H1 (cell line): Measurements from ENCODE around the gene GPR42. TPM values are rescaled to one million over a fixed set of nuclear protein-coding genes. Genes with fewer than 3 reads are reported as not detected.

Experiments used
- CTCF ChIA-PET: fragments of 300-600 bp; sonication (Branson Sonifier 250); formaldehyde crosslinking; loops from one replicate; lab custom pipeline; 2021; ENCODE audit not compliant: partially characterized antibody; lab: Charles Lee
- POLR2A ChIA-PET: fragments of 300-600 bp; sonication (Branson Sonifier 250); formaldehyde crosslinking; loops from one replicate; lab custom pipeline; 2021; ENCODE audit warnings: inconsistent platforms; ENCODE audit not compliant: partially characterized antibody; lab: Charles Lee
- DNase-seq, 2 experiments: peaks; one replicate each; pipeline versions ENCODE4 v3.0.0 to v3.0.0-alpha.2; 2010 to 2022; ENCODE audit warnings: low spot score in 2 of 2, low read depth in 1 of 2, mixed read lengths in 1 of 2
- FAIRE-seq: peaks from 2 replicates; lab custom pipeline; 2011; peaks lifted over from hg19 to GRCh38; lab: Jason Lieb, UNC
- H2AFZ ChIP-seq: 2 replicates; pipeline ENCODE4 v1.8.1; 2012; ENCODE audit warnings: low read length, inconsistent platforms
- H2AK5ac ChIP-seq: 2 replicates; pipeline ENCODE4 v1.6.1; 2013; ENCODE audit warnings: low read depth, low read length
- H2BK120ac ChIP-seq: replicated peaks from 2 replicates; pipeline ENCODE3; 2013; ENCODE audit warnings: low read depth, low read length, inconsistent platforms
- H2BK12ac ChIP-seq: 2 replicates; pipeline ENCODE4 v1.6.1; 2013; ENCODE audit warnings: low read depth, low read length
- H2BK15ac ChIP-seq: 2 replicates; pipeline ENCODE4 v1.6.1; 2013; ENCODE audit warnings: low read length
- H2BK20ac ChIP-seq: 2 replicates; pipeline ENCODE4 v1.6.1; 2013; ENCODE audit warnings: low read length
- H2BK5ac ChIP-seq: 2 replicates; pipeline ENCODE4 v1.6.1; 2013; ENCODE audit warnings: low read depth, low read length
- H3K14ac ChIP-seq: 2 replicates; pipeline ENCODE4 v1.6.1; 2013; ENCODE audit warnings: inconsistent platforms; ENCODE audit not compliant: insufficient read length
- H3K18ac ChIP-seq: 2 replicates; pipeline ENCODE4 v1.6.1; 2013; ENCODE audit warnings: low read length; ENCODE audit errors: extremely low read depth
- H3K23ac ChIP-seq: 2 replicates; pipeline ENCODE4 v1.6.1; 2013; ENCODE audit warnings: inconsistent platforms; ENCODE audit not compliant: insufficient read length
- H3K23me2 ChIP-seq: 2 replicates; pipeline ENCODE4 v1.6.1; 2013; ENCODE audit warnings: low read depth, low read length
- H3K27ac ChIP-seq: 2 replicates; pipeline ENCODE4 v1.6.1; 2011; ENCODE audit warnings: low read depth, low read length, inconsistent platforms
- H3K27me3 ChIP-seq, 4 experiments: replicated peaks in 1 of 4; 1 replicate in 1 of 4; 2 replicates in 3 of 4; pipeline versions ENCODE4 v1.6.1 to v1.8.1; 2011 to 2013; ENCODE audit warnings: low read length in 3 of 4, mild to moderate bottlenecking in 3 of 4, inconsistent platforms in 2 of 4, mixed read lengths in 2 of 4, moderate library complexity in 1 of 4; ENCODE audit not compliant: control insufficient read depth in 3 of 4, insufficient read depth in 3 of 4; ENCODE audit errors: extremely low read depth in 1 of 4
- H3K36me3 ChIP-seq, 4 experiments: 2 replicates each; pipeline versions ENCODE4 v1.6.1 to v1.8.1; 2011 to 2013; ENCODE audit warnings: mild to moderate bottlenecking in 4 of 4, low read length in 3 of 4, moderate library complexity in 2 of 4, control low read depth in 1 of 4, inconsistent platforms in 1 of 4; ENCODE audit not compliant: insufficient read depth in 4 of 4, control insufficient read depth in 2 of 4
- H3K4ac ChIP-seq: replicated peaks from 2 replicates; pipeline ENCODE3; 2013; ENCODE audit warnings: low read length, low read depth, mixed read lengths, inconsistent platforms; ENCODE audit not compliant: insufficient read length
- H3K4me1 ChIP-seq, 4 experiments: replicated peaks in 1 of 4; 1 replicate in 1 of 4; 2 replicates in 3 of 4; pipeline versions ENCODE4 v1.6.1 to v1.8.1; 2011 to 2013; ENCODE audit warnings: low read length in 3 of 4, inconsistent platforms in 2 of 4, mixed read lengths in 1 of 4; ENCODE audit not compliant: insufficient read depth in 4 of 4, control insufficient read depth in 3 of 4
- H3K4me2 ChIP-seq, 2 experiments: 2 replicates each; pipeline versions ENCODE4 v1.6.1 to v1.8.1; 2011 to 2013; ENCODE audit warnings: low read depth in 2 of 2, low read length in 2 of 2, control low read depth in 1 of 2, inconsistent platforms in 1 of 2, mild to moderate bottlenecking in 1 of 2; ENCODE audit not compliant: insufficient read depth in 1 of 2
- H3K4me3 ChIP-seq, 4 experiments: fragments of 200-600, 300-600 bp in 1 of 4; sonication (generic), shearing (Covaris generic), sonication (Bioruptor Twin) in 1 of 4; 2 replicates each; pipeline versions ENCODE4 v1.5.1 to v1.8.1; 2011 to 2016; ENCODE audit warnings: low read length in 4 of 4, low read depth in 3 of 4, control low read depth in 2 of 4, inconsistent platforms in 2 of 4, mild to moderate bottlenecking in 2 of 4, mixed read lengths in 1 of 4, moderate library complexity in 1 of 4; ENCODE audit not compliant: insufficient read depth in 2 of 4; ENCODE audit errors: extremely low read depth in 1 of 4
- H3K56ac ChIP-seq: replicated peaks from 2 replicates; pipeline ENCODE3; 2013; ENCODE audit warnings: low read depth, mild to moderate bottlenecking, mixed read lengths, low read length, inconsistent platforms; ENCODE audit not compliant: insufficient read length
- H3K79me1 ChIP-seq: 2 replicates; pipeline ENCODE4 v1.6.1; 2013; ENCODE audit warnings: low read depth, low read length, control low read depth
- H3K79me2 ChIP-seq, 2 experiments: 2 replicates each; pipeline versions ENCODE4 v1.6.1 to v1.8.1; 2012 to 2013; ENCODE audit warnings: low read length in 2 of 2, mild to moderate bottlenecking in 2 of 2, inconsistent platforms in 1 of 2; ENCODE audit not compliant: insufficient read depth in 2 of 2, control insufficient read depth in 1 of 2
- H3K9ac ChIP-seq, 4 experiments: replicated peaks in 1 of 4; 1 replicate in 1 of 4; 2 replicates in 3 of 4; pipeline versions ENCODE4 v1.6.1 to v1.8.1; 2011 to 2013; ENCODE audit warnings: low read depth in 3 of 4, low read length in 3 of 4, control low read depth in 2 of 4, mild to moderate bottlenecking in 2 of 4, moderate library complexity in 2 of 4, inconsistent platforms in 1 of 4; ENCODE audit errors: extremely low read depth in 1 of 4
- H3K9me3 ChIP-seq, 2 experiments: 2 replicates each; pipeline versions ENCODE4 v1.6.1 to v1.8.1; 2012 to 2013; ENCODE audit warnings: mild to moderate bottlenecking in 2 of 2, moderate library complexity in 2 of 2, control low read depth in 1 of 2, inconsistent platforms in 1 of 2, low read depth in 1 of 2, low read length in 1 of 2, mixed read lengths in 1 of 2; ENCODE audit not compliant: insufficient read depth in 2 of 2
- H4K20me1 ChIP-seq, 2 experiments: replicated peaks in 1 of 2; 2 replicates each; pipeline versions ENCODE3 to v1.8.1; 2011 to 2013; ENCODE audit warnings: inconsistent platforms in 2 of 2, low read length in 2 of 2, mild to moderate bottlenecking in 1 of 2; ENCODE audit not compliant: insufficient read depth in 2 of 2, control insufficient read depth in 1 of 2
- H4K5ac ChIP-seq: 2 replicates; pipeline ENCODE4 v1.6.1; 2013; ENCODE audit warnings: low read length, low read depth, mixed read lengths, inconsistent platforms; ENCODE audit not compliant: insufficient read length
- H4K8ac ChIP-seq: 2 replicates; pipeline ENCODE4 v1.8.0; 2013; ENCODE audit warnings: mild to moderate bottlenecking, moderate library complexity, low read length, inconsistent platforms; ENCODE audit not compliant: insufficient read depth; ENCODE audit errors: extremely low read depth
- H4K91ac ChIP-seq: replicated peaks from 2 replicates; pipeline ENCODE3; 2013; ENCODE audit warnings: low read length, mixed read lengths, inconsistent platforms; ENCODE audit not compliant: insufficient read length
- WGBS, 2 experiments: shearing (Covaris generic) in 1 of 2; methylation state at CpG; one replicate each; pipeline versions ENCODE4 v1.1.6 to v1.1.7; 2013 to 2015; ENCODE audit warnings: low lambda C conversion rate in 2 of 2, mixed read lengths in 2 of 2, inconsistent platforms in 1 of 2, low coverage in 1 of 2, missing lambda C conversion rate in 1 of 2; ENCODE audit not compliant: insufficient replicate concordance in 2 of 2, insufficient coverage in 1 of 2, insufficient read length in 1 of 2; ENCODE audit errors: extremely low coverage in 1 of 2, missing lambda C conversion rate in 1 of 2; 5-methylcytosine and 5-hydroxymethylcytosine counted together
- polyA plus RNA-seq, 7 experiments: library from polyadenylated mRNA; depleted of rRNA in 3 of 7; stranded (reverse) in 5 of 7; unstranded in 2 of 7; fragments of >200 nt in 5 of 7; fragments of 200-250 nt in 2 of 7; gene quantifications; 1 replicate in 5 of 7; 2 replicates in 1 of 7; 4 replicates in 1 of 7; pipeline versions ENCODE4 v1.2.1 to v1.2.3, GENCODE V29; 2011 to 2013; ENCODE audit warnings: missing spikeins in 2 of 7, mixed read lengths in 2 of 7
- total RNA-seq: library from RNA; stranded (reverse); fragmentation: NEBNext Ultra II Directional; extraction: Animal tissue kit (Norgen Biotek cat#: 25700); gene quantifications from 2 replicates; pipeline ENCODE4 v1.2.1, GENCODE V29; 2021

Gene GPR42
- total and polyA plus RNA-seq, 2 of the 8 experiments (the other 6 are each of a cell fraction or from before 2014, with no cell fraction given), result not detected

- H2BK12ac ChIP-seq, result no peak overlapping the region
- H3K36me3 ChIP-seq, result no peaks in the 10 kb centered on the region
- H3K9me3 ChIP-seq, result peaks cover 21 to 23% of the 10 kb centered on the region in 2 experiments
- H2BK20ac ChIP-seq, result no peak overlapping the region
- H4K20me1 ChIP-seq, result no peaks in the 10 kb centered on the region
- H3K18ac ChIP-seq, result no peak overlapping the region
- no peak overlapping the region for H3K9ac ChIP-seq
- no peaks in the 10 kb centered on the region for H3K4me1 ChIP-seq
- DNase-seq, result no peak
- no peak overlapping the region for H2BK5ac ChIP-seq
- 84% methylated on average over 9 of the region's 9 CpGs; no CpG with 5 or more reads in 1 of the 2 experiments for WGBS, 2 experiments
- H2AK5ac ChIP-seq, result no peak overlapping the region
- H3K23me2 ChIP-seq, result no peaks in the 10 kb centered on the region
- no peak overlapping the region for H3K23ac ChIP-seq
- no peaks in the 10 kb centered on the region; a peak in 1 of 7 replicates for H3K27me3 ChIP-seq
- H2BK15ac ChIP-seq, result no peak overlapping the region
- no peak overlapping the region for H4K91ac ChIP-seq
- H4K8ac ChIP-seq, result no peak overlapping the region
- H3K27ac ChIP-seq, result no peak overlapping the region
- no peak overlapping the region for H3K4me2 ChIP-seq
- ChIA-PET CTCF (interaction anchor here (1.8 kb wide), 1 partner anchor 28 kb away, joined by 5 read pairs; no protein-coding TSS in a partner anchor), POLR2A (no interaction called here)
- H2BK120ac ChIP-seq, result no peak overlapping the region
- no peaks in the 10 kb centered on the region for H3K79me2 ChIP-seq
- no peak for FAIRE-seq
- H3K4me3 ChIP-seq, result no peak overlapping the region
- H3K79me1 ChIP-seq, result no peaks in the 10 kb centered on the region
- H4K5ac ChIP-seq, result no peak overlapping the region
- no peak overlapping the region for H2AFZ ChIP-seq
- H3K4ac ChIP-seq, result no peak overlapping the region
- no peak overlapping the region for H3K56ac ChIP-seq
- H3K14ac ChIP-seq, result no peak overlapping the region
These were observed 9.7 kb downstream of the GPR42 start for GRCh38 chr19:35380450-35381124.
